HPDE6-E6E7 (cell line): ENCODE data around the gene GPX6.
A peak's percentile ranks its signal among the peaks of the same experiment; 100 is the strongest.
"Not testable (repeated sequence)": the region's sequence is repeated elsewhere in the genome, so short reads cannot be mapped to it uniquely, and the experiment has no call there.

Experiments
- DNase-seq: peaks from one replicate; pipeline ENCODE4 v3.0.0; 2011; ENCODE audit warnings: missing footprints; ENCODE audit errors: extremely low spot score

Gene GPX6

GRCh38 chr6:28486533-28486932 lies 29.1 kb downstream of the GPX6 start:
- no peak for DNase-seq

- DNase-seq, result no peak
Measured at GRCh38 chr6:28485482-28485881, 30.1 kb downstream of the GPX6 start.

GRCh38 chr6:28480253-28480932 lies 35.2 kb downstream of the GPX6 start:
- no peak for DNase-seq

- DNase-seq, result no peak
Measured at GRCh38 chr6:28478518-28478917, 37.1 kb downstream of the GPX6 start.

GRCh38 chr6:28474441-28475219 lies 41.0 kb downstream of the GPX6 start:
- peak; percentile 38 for DNase-seq

GRCh38 chr6:28469153-28469745 lies 46.3 kb downstream of the GPX6 start:
- DNase-seq, result not testable (repeated sequence)

GRCh38 chr6:28468056-28468455 lies 47.5 kb downstream of the GPX6 start:
- no peak for DNase-seq

- no peak for DNase-seq
Measured at GRCh38 chr6:28462401-28462800, 53.2 kb downstream of the GPX6 start.

GRCh38 chr6:28458568-28458967 lies 57.0 kb downstream of the GPX6 start:
- no peak for DNase-seq
